CD4-positive, alpha-beta T cell treated with Interferon alpha-2 for 1 hour (primary cell): ENCODE data around the gene CD47.

ENCODE experiments used
- DNase-seq, 2 donors: peaks; one replicate each; pipeline ENCODE4 v3.0.0-alpha.2; 2020 to 2022

The CD47 gene

GRCh38 chr3:108114423-108115065 lies 23.7 kb upstream of the CD47 start:
- no peak for DNase-seq

DNA sequence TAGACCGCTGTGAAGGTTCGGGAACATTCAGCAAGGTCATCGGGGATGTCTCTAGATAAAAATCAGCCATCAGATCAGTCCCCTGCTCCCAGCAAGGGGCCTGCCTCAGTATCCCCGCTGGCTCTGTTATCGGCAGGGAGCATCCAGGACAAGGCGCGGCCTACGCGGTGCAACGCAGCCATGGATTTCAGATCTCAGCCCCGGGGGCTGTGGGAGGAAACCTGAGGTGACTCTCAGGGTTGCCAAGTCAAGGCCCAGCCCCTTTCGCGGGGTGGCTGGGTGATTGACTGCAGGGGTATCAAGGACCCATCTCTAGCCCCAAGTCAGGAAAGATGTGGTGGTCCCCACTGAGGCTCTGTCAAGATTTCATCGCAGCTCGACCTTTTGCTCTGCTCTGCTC lies 23.1 kb upstream of the CD47 start:
- DNase-seq = no peak

DNA sequence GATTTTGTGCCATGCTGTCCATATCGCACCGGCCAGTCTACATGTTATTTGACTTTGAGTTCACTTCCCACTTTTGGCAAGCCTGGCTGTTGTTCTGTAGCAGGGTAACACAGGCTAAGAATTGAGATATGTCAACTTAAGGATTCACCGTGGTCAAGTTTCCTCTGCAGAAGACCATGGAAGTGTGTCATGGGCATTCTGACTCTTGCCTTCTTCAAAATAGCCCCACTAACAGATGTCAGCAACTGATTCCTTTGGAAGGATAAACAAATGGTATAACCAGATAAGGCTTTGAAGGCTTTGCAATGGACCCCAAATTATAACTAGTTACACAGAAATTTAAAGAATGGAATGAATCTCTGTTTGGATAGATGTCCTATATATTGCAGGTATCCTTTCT lies 20.1 kb upstream of the CD47 start:
- no peak for DNase-seq

DNA sequence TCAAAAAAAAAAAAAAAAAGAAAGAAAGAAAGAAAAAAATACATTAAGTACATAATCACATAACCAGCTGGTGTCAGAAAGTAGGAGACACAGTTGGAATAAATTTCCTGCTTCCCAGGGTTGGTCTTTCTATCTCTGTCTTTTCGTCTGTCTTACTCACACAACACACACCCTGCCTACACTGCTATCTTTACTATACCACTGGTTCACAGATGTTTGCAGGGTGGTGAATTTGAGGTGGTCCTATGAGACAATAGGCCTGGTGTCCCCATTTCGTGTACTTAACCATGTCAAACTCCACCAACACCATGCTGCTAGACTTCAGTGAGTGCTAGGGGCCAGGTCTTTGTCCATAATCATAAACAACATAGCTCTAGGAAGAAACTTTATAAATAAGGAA lies 17.6 kb upstream of the CD47 start:
- DNase-seq = no peak

GRCh38 chr3:108106449-108106848 lies 15.6 kb upstream of the CD47 start:
- DNase-seq = no peak

GRCh38 chr3:108106031-108106430 lies 15.2 kb upstream of the CD47 start:
- DNase-seq = no peak

GRCh38 chr3:108103886-108104797 lies 13.3 kb upstream of the CD47 start:
- DNase-seq = no peak

DNA sequence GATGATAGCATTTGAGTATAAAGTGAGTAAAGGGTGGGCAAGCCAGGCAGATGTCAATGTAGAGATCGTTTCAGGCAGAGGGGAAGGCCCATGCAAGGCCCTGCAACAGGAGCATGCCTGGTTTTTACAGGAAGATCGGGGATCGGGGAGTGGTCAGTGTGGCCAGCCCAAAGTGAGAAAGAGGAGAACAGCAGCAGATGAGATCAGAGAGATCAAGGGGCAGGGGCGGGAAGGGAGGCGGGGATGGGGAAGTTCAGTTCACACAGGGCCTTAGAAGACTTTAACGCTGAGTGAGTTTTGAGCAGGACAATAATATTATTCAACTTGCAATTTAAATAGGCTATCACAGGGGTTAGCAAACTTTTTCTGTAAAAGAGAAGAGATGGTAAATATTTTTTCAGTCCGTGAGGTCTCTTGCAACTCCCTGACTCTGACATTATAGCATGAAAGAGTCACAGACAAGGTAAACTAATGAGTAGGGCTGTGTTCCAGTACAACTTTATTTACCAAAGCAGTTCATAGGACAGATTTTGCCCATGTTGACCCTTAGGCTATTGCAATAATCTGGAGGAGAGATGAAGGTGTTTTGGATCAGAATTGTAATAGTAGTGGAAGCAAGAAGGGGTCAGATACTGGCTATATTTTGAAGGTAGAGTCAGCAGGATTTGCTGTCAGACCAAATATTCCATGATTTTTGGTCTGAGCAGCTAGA lies 12.4 kb upstream of the CD47 start:
- DNase-seq = no peak

DNA sequence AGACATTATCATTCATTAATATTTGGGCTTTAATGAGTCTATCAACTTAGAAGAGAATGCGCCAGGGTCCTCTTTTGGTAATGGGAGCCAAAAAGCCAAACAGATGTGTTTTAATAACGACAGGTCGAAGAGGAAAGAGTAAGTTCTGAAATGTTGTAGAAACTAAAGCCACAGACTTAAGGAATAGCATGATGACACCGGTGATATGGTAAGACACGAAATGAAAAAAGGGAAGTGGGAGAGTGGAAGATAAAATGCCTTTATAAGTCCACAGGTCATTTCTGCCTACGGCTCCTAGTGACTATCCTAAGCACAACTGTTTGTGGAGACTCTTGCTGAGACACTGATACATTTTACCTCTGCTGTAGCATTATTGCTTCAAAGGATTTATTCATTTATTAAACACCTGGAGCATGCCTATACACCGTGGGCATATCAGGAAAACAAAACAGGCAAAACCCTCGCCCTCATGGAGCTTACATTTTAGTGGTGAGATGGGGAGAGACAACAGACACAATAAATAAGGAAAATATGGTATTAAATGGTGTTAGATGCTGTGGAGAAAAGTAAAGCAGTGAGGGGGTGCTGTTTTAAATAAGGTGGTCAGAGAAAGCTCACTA lies 11.7 kb upstream of the CD47 start:
- DNase-seq = no peak

GRCh38 chr3:108100906-108101660 lies 10.3 kb upstream of the CD47 start:
- peak; percentile 48 to 61 for DNase-seq

DNA sequence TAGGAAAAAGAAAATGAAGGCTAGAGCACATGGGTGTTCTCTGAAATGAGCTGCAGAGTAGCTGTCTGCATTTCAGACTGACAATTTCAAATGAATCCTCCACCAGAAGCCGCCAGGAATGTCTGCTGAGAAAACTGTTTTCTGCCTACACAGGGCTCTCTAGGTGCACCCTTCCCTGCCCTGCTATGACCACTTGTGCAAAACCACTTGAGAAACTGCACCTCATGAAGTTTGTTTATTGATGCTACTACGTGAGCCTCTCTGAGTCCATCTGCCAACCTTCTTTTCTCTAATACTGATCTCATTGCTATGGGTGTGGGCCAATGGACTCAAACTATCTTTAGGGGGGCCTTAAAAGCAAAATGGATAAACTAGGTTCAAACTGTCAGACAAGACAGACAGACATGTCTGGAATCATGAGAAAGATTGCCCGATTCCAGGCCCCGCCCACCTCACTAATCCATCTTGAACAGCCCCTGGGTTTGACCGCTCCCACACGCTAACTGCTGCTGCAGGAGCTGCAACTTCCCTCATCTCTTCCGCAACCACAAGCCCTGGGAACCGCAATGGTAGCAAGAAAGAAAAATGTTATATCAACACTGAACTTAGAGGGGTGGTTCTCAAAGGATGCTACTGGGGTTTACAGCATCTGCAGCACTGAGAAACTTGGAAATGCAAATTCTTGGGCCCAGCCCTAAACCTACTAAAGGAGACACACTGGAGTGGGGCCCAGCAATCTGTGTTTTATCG lies 9.0 kb upstream of the CD47 start:
- DNase-seq = peak in 1 of 2 donors; percentile 38

DNA sequence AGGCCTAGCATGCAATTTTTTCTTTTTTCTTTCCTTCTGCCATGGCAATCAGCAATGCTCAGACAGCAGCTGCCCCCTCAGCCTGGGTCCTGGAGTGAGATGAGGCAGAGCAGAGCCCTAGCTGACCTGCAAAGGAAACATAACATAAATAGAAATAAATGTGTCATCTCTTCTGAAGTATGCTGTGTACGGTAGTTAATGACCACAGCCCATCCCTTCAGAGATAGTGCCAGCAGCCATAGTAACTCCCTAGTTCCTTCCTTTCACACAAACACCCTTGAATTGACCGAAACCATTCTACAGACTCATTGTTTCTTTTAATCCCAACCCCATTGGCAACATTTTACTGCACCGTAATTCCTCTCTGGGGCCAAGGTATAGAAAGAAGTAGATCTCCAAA lies 8.4 kb upstream of the CD47 start:
- no peak for DNase-seq

- no peak for DNase-seq
Measured at GRCh38 chr3:108098003-108098370, 7.2 kb upstream of the CD47 start.

DNA sequence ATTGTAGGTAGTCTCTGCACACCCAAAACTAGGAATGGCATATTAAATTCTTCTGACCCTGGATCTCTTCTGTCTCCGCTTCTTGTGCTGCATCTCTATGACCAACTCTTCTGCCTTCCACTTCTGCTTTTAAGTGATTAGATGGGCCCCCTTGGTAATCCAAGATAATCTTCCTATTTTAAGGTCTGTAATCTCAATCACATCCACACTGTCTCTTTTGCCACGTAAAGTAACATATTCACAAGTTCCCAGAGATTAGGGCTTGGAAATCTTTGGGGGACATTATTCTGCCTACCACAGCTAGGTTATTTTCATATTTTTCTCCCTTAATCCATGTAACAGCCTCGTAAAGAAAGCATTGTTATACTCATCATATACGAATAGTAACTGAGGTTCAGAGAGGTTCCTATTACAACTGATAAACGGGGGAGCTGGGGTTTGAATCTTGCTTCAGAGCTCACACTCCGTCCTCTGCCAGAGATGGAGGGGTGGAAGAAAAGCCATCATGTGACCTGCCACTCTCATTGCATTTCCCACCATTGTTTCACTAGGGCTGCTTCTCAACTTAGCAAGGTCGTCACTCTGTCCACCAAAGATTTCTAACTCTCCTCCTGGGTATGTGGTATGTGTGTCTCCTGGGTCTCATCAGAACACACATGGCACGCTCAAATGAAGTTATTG lies 6.6 kb upstream of the CD47 start:
- DNase-seq = no peak

DNA sequence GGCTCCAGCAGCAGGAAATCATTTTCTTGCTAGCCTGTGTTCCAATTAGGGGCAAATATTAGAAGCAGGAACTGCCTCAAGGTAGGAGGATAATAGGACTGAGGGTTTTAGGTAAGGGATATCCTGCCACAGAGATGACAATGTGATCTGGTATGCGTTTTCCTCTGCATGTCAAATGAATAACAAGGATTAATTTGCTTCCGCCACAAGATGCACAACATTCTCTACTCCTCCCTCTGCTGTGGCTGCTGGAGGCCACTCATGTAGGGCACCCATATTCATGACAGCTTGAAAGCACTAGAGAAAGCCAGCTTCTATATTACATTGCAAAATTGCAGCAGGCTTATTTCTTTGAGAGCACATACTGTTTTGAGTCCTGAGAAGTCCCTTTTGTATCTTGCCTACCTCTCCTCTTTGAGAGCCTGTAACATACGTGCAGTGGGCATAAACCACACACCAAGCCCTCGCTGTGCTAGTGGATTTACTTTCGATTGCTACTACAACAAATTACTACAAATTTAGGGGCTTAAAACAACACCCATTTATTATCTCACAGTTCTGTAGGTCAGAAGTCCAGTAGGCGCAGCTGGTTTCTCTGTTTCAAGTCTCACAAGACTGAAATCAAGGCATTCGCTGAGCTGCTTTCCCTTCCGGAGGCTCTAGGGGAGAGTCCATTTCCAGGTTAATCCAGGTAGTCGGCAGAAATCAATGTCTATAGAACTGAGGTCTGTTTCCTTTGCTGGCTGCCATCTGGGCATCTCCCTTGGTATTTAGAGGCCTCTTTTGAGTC lies 5.9 kb upstream of the CD47 start:
- DNase-seq = no peak

GRCh38 chr3:108093616-108094015 lies 2.8 kb upstream of the CD47 start:
- DNase-seq = no peak

DNA sequence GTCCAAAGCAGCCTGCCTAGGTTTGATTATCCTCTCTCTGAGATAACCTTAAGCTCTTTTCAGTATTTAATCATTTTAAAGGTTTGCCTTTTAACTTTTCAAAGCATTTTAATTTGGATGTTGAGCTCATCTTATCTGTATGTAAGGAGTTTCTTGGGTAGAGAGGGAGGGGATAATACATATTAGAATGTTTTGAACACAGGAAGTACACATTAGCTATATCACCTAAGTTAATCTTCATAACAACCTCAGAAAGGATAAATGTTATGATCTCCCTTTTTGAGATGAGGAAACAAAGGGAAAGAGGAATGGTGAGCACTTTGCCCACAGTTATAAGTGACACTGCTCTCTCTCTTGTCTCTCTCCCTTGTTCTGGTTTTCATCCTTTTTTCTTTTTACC lies 2.2 kb upstream of the CD47 start:
- no peak for DNase-seq

- no peak for DNase-seq
Measured at GRCh38 chr3:108092501-108092900, 1.7 kb upstream of the CD47 start.

DNA sequence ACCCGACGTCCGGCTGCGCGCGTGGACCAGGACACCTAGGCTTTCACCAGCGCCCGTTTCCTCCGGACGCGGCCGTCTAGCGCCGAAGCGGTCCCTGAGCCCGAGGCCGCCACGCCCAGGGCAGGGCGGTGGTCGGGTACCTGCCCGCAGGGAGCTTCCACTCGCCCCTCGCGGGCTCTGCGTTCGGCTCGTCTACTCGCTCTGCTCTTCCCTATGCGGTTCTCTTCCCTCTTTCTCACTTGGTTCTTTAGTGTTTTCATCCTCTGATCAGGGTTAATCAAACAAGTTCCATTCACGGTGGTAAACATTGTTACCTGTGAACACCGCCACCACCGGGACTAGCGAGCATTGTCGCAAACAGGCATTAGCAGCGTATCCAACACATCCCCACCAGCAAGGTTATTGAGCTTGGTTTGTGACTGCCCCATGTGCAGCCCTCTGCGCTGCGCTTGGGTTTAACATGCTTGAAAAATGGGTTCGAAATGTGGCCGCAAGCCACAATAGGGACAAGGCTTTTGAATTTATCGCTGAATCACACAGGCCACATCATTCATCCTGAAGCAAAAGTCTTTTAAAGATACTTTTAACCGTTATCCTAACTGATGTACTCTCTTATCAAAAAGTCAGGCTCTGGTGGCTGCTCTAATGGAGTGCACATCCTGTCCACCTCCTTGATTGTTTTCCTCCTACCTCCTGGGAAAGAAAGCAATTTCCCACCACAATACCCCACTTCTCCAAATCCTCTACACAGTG lies 843 bp upstream of the CD47 start:
- DNase-seq = peak; percentile 35 to 55
